HEK293 (cell line): Measurements from ENCODE around the gene SH3BGR.

Experiments
- CTCF ChIA-PET: fragments of 350-600 bp; formaldehyde crosslinking; extraction: SDS; loops from one replicate; lab custom pipeline; 2021; ENCODE audit warnings: antibody characterized with exemption; lab: Yijun Ruan, JAX
- POLR2A ChIA-PET: fragments of 300-600 bp; formaldehyde crosslinking; extraction: SDS; loops from one replicate; lab custom pipeline; 2020; ENCODE audit warnings: antibody characterized with exemption, inconsistent platforms; lab: Yijun Ruan, JAX
- H3K27ac ChIP-seq: fragments of 200-500 bp; sonication (Bioruptor generic); 2 replicates; pipeline ENCODE4 v1.5.1; 2014; ENCODE audit warnings: low read depth, low read length, control low read depth, inconsistent platforms; ENCODE audit errors: extremely low read depth
- H3K36me3 ChIP-seq, 2 experiments: fragments of 200-500 bp in 1 of 2; sonication (Bioruptor generic) in 1 of 2; 1 replicate in 1 of 2; 2 replicates in 1 of 2; pipeline ENCODE4 v1.5.1; 2014 to 2017; ENCODE audit warnings: inconsistent platforms in 2 of 2, low read length in 2 of 2; ENCODE audit not compliant: control insufficient read depth in 2 of 2, insufficient read depth in 1 of 2
- H3K4me1 ChIP-seq: fragments of 200-500 bp; sonication (Bioruptor generic); 2 replicates; pipeline ENCODE4 v1.5.1; 2014; ENCODE audit warnings: mild to moderate bottlenecking, low read length, inconsistent platforms; ENCODE audit not compliant: control insufficient read depth, insufficient read depth
- H3K4me3 ChIP-seq: 2 replicates; pipeline ENCODE4 v1.5.1; 2011; ENCODE audit warnings: low read depth, mild to moderate bottlenecking, control low read depth, low read length, moderate library complexity
- H3K9me3 ChIP-seq: fragments of 200-500 bp; sonication (Bioruptor generic); 2 replicates; pipeline ENCODE4 v1.5.1; 2014; ENCODE audit warnings: low read depth, low read length, inconsistent platforms; ENCODE audit not compliant: control insufficient read depth, insufficient read depth
- CTCF ChIP-seq: fragments of 450-650 bp; formaldehyde crosslinking; IDR thresholded peaks from 2 replicates; pipeline ENCODE4 v1.5.1; 2016; ENCODE audit warnings: missing biosample characterization, missing genetic modification characterization
- EGR2 ChIP-seq: fragments of 450-650 bp; formaldehyde crosslinking; IDR thresholded peaks from 2 replicates; pipeline ENCODE4 v1.5.1; 2016; ENCODE audit warnings: low read depth, missing biosample characterization, missing genetic modification characterization
- GLIS1 ChIP-seq: fragments of 450-650 bp; formaldehyde crosslinking; IDR thresholded peaks from 2 replicates; pipeline ENCODE4 v1.5.1; 2016; ENCODE audit warnings: missing biosample characterization, missing genetic modification characterization
- KLF1 ChIP-seq: fragments of 450-650 bp; formaldehyde crosslinking; IDR thresholded peaks from 2 replicates; pipeline ENCODE4 v1.5.1; 2016; ENCODE audit warnings: missing biosample characterization, missing genetic modification characterization
- PRDM1 ChIP-seq: fragments of 450-650 bp; formaldehyde crosslinking; IDR thresholded peaks from 2 replicates; pipeline ENCODE4; 2016; ENCODE audit warnings: missing biosample characterization, missing genetic modification characterization
- PRDM10 ChIP-seq: fragments of 450-650 bp; formaldehyde crosslinking; IDR thresholded peaks from 2 replicates; pipeline ENCODE4 v1.5.1; 2016; ENCODE audit warnings: missing biosample characterization, missing genetic modification characterization
- REPIN1 ChIP-seq: fragments of 450-650 bp; formaldehyde crosslinking; IDR thresholded peaks from 2 replicates; pipeline ENCODE4 v1.5.1; 2017; ENCODE audit warnings: missing biosample characterization, missing genetic modification characterization, low read depth
- SCRT2 ChIP-seq: fragments of 450-650 bp; formaldehyde crosslinking; IDR thresholded peaks from 2 replicates; pipeline ENCODE4 v1.5.1; 2016; ENCODE audit warnings: missing biosample characterization, missing genetic modification characterization
- ZBTB48 ChIP-seq: fragments of 450-650 bp; formaldehyde crosslinking; IDR thresholded peaks from 2 replicates; pipeline ENCODE4 v1.5.1; 2016; ENCODE audit warnings: missing biosample characterization, missing genetic modification characterization
- ZIC2 ChIP-seq: fragments of 450-650 bp; formaldehyde crosslinking; IDR thresholded peaks from 2 replicates; pipeline ENCODE4 v1.5.1; 2016; ENCODE audit warnings: missing biosample characterization, missing genetic modification characterization
- ZNF211 ChIP-seq: fragments of 450-650 bp; formaldehyde crosslinking; IDR thresholded peaks from 2 replicates; pipeline ENCODE4 v1.5.1; 2016; ENCODE audit warnings: low read depth, missing biosample characterization, missing genetic modification characterization
- ZNF239 ChIP-seq: fragments of 450-650 bp; formaldehyde crosslinking; IDR thresholded peaks from 2 replicates; pipeline ENCODE4 v1.5.1; 2016; ENCODE audit warnings: missing biosample characterization, missing genetic modification characterization
- ZNF311 ChIP-seq: fragments of 450-650 bp; formaldehyde crosslinking; IDR thresholded peaks from 2 replicates; pipeline ENCODE4 v1.5.1; 2017; ENCODE audit warnings: missing biosample characterization, missing genetic modification characterization, borderline replicate concordance
- ZNF416 ChIP-seq: fragments of 450-650 bp; formaldehyde crosslinking; IDR thresholded peaks from 2 replicates; pipeline ENCODE4 v1.5.1; 2016; ENCODE audit warnings: missing biosample characterization, missing genetic modification characterization
- ZNF423 ChIP-seq: fragments of 450-650 bp; formaldehyde crosslinking; IDR thresholded peaks from 2 replicates; pipeline ENCODE4 v1.5.1; 2016; ENCODE audit warnings: missing biosample characterization, missing genetic modification characterization
- ZNF514 ChIP-seq: fragments of 450-650 bp; formaldehyde crosslinking; IDR thresholded peaks from 2 replicates; pipeline ENCODE4 v1.5.1; 2016; ENCODE audit warnings: missing biosample characterization, missing genetic modification characterization
- ZNF624 ChIP-seq: fragments of 450-650 bp; formaldehyde crosslinking; IDR thresholded peaks from 2 replicates; pipeline ENCODE4 v1.5.1; 2017; ENCODE audit warnings: missing biosample characterization, missing genetic modification characterization
- TF ChIP-seq, protein P1 (sequence below): fragments of 450-650 bp; formaldehyde crosslinking; IDR thresholded peaks from 2 replicates; pipeline ENCODE4 v1.5.1; 2016; ENCODE audit warnings: missing biosample characterization, missing genetic modification characterization
- TF ChIP-seq, protein P2 (sequence below): fragments of 450-650 bp; formaldehyde crosslinking; IDR thresholded peaks from 2 replicates; pipeline ENCODE4 v1.5.1; 2016; ENCODE audit warnings: missing biosample characterization, missing genetic modification characterization
- TF ChIP-seq, protein P3 (sequence below): fragments of 450-650 bp; formaldehyde crosslinking; IDR thresholded peaks from 2 replicates; pipeline ENCODE4 v1.5.1; 2016; ENCODE audit warnings: missing biosample characterization, missing genetic modification characterization

SH3BGR gene

DNA sequence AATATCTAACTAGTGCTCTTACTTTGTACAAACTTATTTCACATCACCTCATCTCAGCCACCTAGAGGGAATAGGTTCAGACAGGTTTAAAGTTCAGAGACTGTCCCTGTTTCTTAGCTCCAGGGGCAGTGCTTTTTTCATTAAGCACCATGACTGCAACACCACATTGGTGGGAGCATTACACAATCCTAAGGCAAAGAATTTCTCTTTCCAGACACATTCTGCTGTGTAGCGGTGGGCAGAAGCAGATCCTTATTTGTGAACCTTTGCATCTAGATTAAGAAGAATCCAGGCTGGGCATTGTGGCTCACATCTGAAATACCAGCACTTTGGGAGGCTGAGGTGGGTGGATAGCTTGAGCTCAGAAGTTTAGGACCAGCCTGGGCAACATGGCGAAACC, 22.3 kb upstream of the SH3BGR start:
- ChIA-PET POLR2A (interaction anchor here (0.6 kb wide), 1 partner anchor 94 kb away, joined by 3 read pairs; no protein-coding TSS in a partner anchor), CTCF (interaction anchor here (0.6 to 6.3 kb wide), 3 partner anchors 12 to 1578 kb away, joined by 4 to 55 read pairs (median 6); no protein-coding TSS in a partner anchor)
- no peaks in the 10 kb centered on the region for H3K9me3 ChIP-seq
- TF ChIP-seq ZNF211 (tag by site-specific recombination): no peak
- TF ChIP-seq, protein P1, sequence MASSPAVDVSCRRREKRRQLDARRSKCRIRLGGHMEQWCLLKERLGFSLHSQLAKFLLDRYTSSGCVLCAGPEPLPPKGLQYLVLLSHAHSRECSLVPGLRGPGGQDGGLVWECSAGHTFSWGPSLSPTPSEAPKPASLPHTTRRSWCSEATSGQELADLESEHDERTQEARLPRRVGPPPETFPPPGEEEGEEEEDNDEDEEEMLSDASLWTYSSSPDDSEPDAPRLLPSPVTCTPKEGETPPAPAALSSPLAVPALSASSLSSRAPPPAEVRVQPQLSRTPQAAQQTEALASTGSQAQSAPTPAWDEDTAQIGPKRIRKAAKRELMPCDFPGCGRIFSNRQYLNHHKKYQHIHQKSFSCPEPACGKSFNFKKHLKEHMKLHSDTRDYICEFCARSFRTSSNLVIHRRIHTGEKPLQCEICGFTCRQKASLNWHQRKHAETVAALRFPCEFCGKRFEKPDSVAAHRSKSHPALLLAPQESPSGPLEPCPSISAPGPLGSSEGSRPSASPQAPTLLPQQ (tag by site-specific recombination): no peak
- no peak for TF ChIP-seq KLF1 (tag by site-specific recombination)
- no peak for TF ChIP-seq PRDM10 (tag by site-specific recombination)
- TF ChIP-seq PRDM1 (tag by site-specific recombination): no peak
- TF ChIP-seq CTCF (tag by site-specific recombination): no peak
- no peak for TF ChIP-seq ZNF514 (tag by site-specific recombination)
- TF ChIP-seq ZNF416: no peak
- no peaks in the 10 kb centered on the region for H3K36me3 ChIP-seq
- no peak overlapping the region for H3K4me3 ChIP-seq
- H3K4me1 ChIP-seq: no peaks in the 10 kb centered on the region
- no peak overlapping the region for H3K27ac ChIP-seq

DNA sequence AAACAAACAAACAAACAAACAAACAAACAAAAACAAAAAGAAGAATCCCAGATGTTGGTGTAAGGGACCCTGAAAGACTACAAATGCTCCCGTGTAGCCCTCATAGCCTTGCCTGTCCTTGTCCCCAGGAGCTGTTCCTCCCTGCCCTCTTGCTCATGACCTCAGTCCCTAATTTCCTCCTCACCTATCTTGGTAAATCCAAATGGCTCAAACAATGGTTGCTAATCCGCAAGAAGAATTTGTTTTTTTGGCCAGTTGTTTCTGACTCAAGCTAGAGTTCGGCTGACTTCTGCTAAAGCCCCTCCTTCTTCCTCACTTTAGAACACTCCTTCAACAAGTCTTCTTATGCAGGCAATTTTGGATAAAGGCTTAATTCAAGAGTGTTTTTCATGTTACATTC, 21.8 kb upstream of the SH3BGR start:
- ChIA-PET POLR2A (no interaction called here), CTCF (interaction anchor here (0.5 to 6.3 kb wide), 6 partner anchors 11 to 1577 kb away, joined by 3 to 55 read pairs (median 4); no protein-coding TSS in a partner anchor)
- Histone ChIP-seq H3K36me3 (no peaks in the 10 kb centered on the region), H3K4me3 (no peak overlapping the region), H3K4me1 (no peaks in the 10 kb centered on the region), H3K9me3 (no peaks in the 10 kb centered on the region), H3K27ac (no peak overlapping the region)
- TF ChIP-seq ZNF624: no peak
- no peak for TF ChIP-seq ZNF311 (tag by site-specific recombination)
- TF ChIP-seq SCRT2 (tag by site-specific recombination): no peak
- TF ChIP-seq ZBTB48 (tag by site-specific recombination): no peak
- no peak for TF ChIP-seq ZNF239

- no peaks in the 10 kb centered on the region for H3K9me3 ChIP-seq
- H3K36me3 ChIP-seq: no peaks in the 10 kb centered on the region
- ChIA-PET CTCF (interaction anchor here (0.5 to 6.3 kb wide), 6 partner anchors 11 to 1417 kb away, joined by 3 to 55 read pairs (median 4); no protein-coding TSS in a partner anchor), POLR2A (no interaction called here)
- H3K27ac ChIP-seq: no peak overlapping the region
- H3K4me3 ChIP-seq: no peak overlapping the region
- H3K4me1 ChIP-seq: no peaks in the 10 kb centered on the region
- TF ChIP-seq, protein P2, sequence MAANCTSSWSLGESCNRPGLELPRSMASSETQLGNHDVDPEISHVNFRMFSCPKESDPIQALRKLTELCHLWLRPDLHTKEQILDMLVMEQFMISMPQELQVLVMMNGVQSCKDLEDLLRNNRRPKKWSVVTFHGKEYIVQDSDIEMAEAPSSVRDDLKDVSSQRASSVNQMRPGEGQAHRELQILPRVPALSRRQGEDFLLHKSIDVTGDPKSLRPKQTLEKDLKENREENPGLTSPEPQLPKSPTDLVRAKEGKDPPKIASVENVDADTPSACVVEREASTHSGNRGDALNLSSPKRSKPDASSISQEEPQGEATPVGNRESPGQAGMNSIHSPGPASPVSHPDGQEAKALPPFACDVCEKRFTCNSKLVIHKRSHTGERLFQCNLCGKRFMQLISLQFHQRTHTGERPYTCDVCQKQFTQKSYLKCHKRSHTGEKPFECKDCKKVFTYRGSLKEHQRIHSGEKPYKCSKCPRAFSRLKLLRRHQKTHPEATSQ (tag by site-specific recombination): no peak
- TF ChIP-seq, protein P3, sequence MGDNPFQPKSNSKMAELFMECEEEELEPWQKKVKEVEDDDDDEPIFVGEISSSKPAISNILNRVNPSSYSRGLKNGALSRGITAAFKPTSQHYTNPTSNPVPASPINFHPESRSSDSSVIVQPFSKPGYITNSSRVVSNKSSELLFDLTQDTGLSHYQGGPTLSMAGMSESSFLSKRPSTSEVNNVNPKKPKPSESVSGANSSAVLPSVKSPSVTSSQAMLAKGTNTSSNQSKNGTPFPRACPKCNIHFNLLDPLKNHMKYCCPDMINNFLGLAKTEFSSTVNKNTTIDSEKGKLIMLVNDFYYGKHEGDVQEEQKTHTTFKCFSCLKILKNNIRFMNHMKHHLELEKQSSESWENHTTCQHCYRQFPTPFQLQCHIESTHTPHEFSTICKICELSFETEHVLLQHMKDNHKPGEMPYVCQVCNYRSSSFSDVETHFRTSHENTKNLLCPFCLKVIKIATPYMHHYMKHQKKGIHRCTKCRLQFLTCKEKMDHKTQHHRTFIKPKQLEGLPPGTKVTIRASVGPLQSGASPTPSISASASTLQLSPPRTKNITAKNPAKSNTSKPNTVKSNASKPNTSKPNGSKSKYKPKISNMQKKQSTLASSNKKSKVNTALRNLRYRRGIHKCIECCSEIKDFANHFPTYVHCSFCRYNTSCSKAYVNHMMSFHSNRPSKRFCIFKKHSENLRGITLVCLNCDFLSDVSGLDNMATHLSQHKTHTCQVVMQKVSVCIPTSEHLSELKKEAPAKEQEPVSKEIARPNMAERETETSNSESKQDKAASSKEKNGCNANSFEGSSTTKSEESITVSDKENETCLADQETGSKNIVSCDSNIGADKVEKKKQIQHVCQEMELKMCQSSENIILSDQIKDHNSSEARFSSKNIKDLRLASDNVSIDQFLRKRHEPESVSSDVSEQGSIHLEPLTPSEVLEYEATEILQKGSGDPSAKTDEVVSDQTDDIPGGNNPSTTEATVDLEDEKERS: no peak
- TF ChIP-seq EGR2 (tag by site-specific recombination) (0 out of 2 replicates have a peak, but pooled peaks have one; percentile 3), GLIS1 (tag by site-specific recombination) (peak; percentile 83), REPIN1 (tag by site-specific recombination) (no peak), ZIC2 (tag by site-specific recombination) (peak; percentile 66), ZNF423 (no peak)
- TF ChIP-seq, all 188 proteins: peak for 3
Observed at GRCh38 chr21:39430457-39430856, 21.3 kb upstream of the SH3BGR start.
